GM23248 (cell line): ENCODE results near the gene ST7. TPM values are rescaled to one million over a fixed set of nuclear protein-coding genes. Genes with fewer than 3 reads are reported as not detected.

Experiments used
- DNase-seq: peaks from one replicate; pipeline ENCODE4 v3.0.0-alpha.2; 2015
- H2AFZ ChIP-seq: fragments of 200-600 bp; sonication (generic); 2 replicates; pipeline ENCODE4 v1.6.1; 2016; ENCODE audit warnings: antibody characterized with exemption
- H3F3A ChIP-seq: fragments of 200-600 bp; sonication (generic); 2 replicates; pipeline ENCODE4 v1.6.1; 2016; ENCODE audit warnings: mild to moderate bottlenecking, antibody characterized with exemption, mixed run types; ENCODE audit not compliant: insufficient read depth
- H3K27ac ChIP-seq: fragments of 200-600 bp; sonication (generic); 2 replicates; pipeline ENCODE4 v1.5.1; 2016; ENCODE audit warnings: mild to moderate bottlenecking
- H3K27me3 ChIP-seq: fragments of 200-600 bp; sonication (generic); replicated peaks from 2 replicates; pipeline ENCODE4 v1.6.1; 2016; ENCODE audit warnings: mild to moderate bottlenecking; ENCODE audit not compliant: insufficient read depth
- H3K36me3 ChIP-seq: fragments of 200-600 bp; sonication (generic); 2 replicates; pipeline ENCODE4 v1.6.1; 2016; ENCODE audit warnings: low read depth, mild to moderate bottlenecking
- H3K4me1 ChIP-seq: fragments of 200-600 bp; sonication (generic); 2 replicates; pipeline ENCODE4 v1.6.1; 2016; ENCODE audit warnings: mild to moderate bottlenecking; ENCODE audit not compliant: insufficient read depth
- H3K4me2 ChIP-seq: fragments of 200-600 bp; sonication (generic); one replicate; pipeline ENCODE4 v1.6.1; 2016; ENCODE audit warnings: mild to moderate bottlenecking; ENCODE audit not compliant: unreplicated experiment
- H3K4me3 ChIP-seq: fragments of 200-600 bp; sonication (generic); 2 replicates; pipeline ENCODE4 v1.5.1; 2016; ENCODE audit warnings: mild to moderate bottlenecking
- H3K79me2 ChIP-seq: fragments of 200-600 bp; sonication (generic); 2 replicates; pipeline ENCODE4 v1.6.1; 2016; ENCODE audit warnings: mild to moderate bottlenecking; ENCODE audit not compliant: insufficient read depth
- H3K9ac ChIP-seq: fragments of 200-600 bp; sonication (generic); 2 replicates; pipeline ENCODE4 v1.6.1; 2016; ENCODE audit warnings: mild to moderate bottlenecking
- H3K9me2 ChIP-seq: fragments of 200-600 bp; sonication (generic); 2 replicates; pipeline ENCODE4 v1.6.1; 2016; ENCODE audit warnings: mixed run types, mild to moderate bottlenecking, moderate library complexity; ENCODE audit not compliant: insufficient read depth
- H3K9me3 ChIP-seq: fragments of 200-600 bp; sonication (generic); one replicate; pipeline ENCODE4 v1.6.1; 2017; ENCODE audit warnings: low read depth
- H4K20me1 ChIP-seq: fragments of 200-600 bp; sonication (generic); 2 replicates; pipeline ENCODE4 v1.6.0; 2016; ENCODE audit not compliant: insufficient read depth
- EZH2 ChIP-seq: fragments of 200-600 bp; sonication (generic); IDR thresholded peaks from 2 replicates; pipeline ENCODE4 v1.6.1; 2018; ENCODE audit warnings: antibody characterized with exemption, mild to moderate bottlenecking; ENCODE audit not compliant: insufficient read depth, poor library complexity, severe bottlenecking
- EZH2phosphoT487 ChIP-seq: fragments of 200-600 bp; sonication (generic); IDR thresholded peaks from 2 replicates; pipeline ENCODE4 v1.6.1; 2018; ENCODE audit warnings: antibody characterized with exemption, moderate library complexity, mild to moderate bottlenecking, low read depth; ENCODE audit not compliant: insufficient read depth
- WGBS, 2 experiments: methylation state at CpG; one replicate each; pipeline ENCODE4 v1.1.6; 2015 to 2017; ENCODE audit warnings: low lambda C conversion rate in 2 of 2, low coverage in 1 of 2; ENCODE audit errors: missing lambda C conversion rate in 2 of 2; 5-methylcytosine and 5-hydroxymethylcytosine counted together
- in situ Hi-C: fragments of 300-500 bp; cut with MboI; formaldehyde crosslinking; loops from 2 replicates; pipeline ENCODE4 v1.15.0; 2020
- polyA plus RNA-seq: library from polyadenylated mRNA; unstranded; fragments of >200 nt; fragmentation: Nextera tagmentation; extraction: Ambion mirVana; gene quantifications from 2 replicates; pipeline ENCODE4 v1.2.1, GENCODE V29; 2016
- total RNA-seq: library from RNA; depleted of rRNA; stranded (reverse); fragments of >200 nt; shearing (Covaris generic); gene quantifications from 2 replicates; pipeline ENCODE4 v1.2.3, GENCODE V29; 2014

ST7 gene
- total and polyA plus RNA-seq, 2 experiments from 2014 or later = 17.8 to 21.9 TPM

DNA sequence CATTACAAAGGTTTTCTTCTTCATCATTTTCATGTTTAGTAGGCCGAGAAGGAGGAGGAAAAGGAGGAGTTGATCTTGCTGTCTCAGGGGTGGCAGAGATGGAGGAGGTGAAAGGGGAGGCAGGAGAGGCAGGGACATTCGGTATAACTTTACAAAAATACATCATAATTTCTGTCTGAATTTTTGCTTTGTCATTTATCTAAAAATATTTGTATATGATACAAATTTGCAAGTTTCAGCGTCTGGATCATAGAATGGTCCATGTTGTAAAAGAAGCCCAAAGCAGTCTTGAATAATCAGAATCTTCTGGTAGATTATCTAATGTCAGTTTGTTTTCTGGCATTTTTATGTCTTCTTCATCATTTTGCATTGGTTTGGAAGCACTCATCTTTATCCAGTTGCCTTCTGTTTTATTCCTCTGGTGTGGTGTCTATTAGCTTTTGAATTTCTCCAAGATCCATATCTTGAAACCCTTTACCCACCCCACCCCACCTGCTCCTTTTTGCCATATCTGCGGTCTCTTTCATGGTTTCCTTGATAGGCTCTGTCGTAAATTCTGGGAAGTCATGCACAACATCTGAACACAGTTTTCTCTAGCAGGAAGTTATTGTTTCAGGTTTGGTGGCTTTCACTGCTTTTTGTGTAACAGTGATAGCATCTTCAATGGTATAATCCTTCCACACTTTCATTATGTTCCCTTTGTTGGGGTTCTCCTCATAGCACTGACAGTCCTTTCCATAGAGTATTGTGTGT, 95.0 kb downstream of the ST7 start:
- Histone ChIP-seq H3K27ac (no peak overlapping the region), H3K4me1 (peaks cover 12% of the 10 kb centered on the region), H3K9me2 (no peaks in the 10 kb centered on the region), H3K4me3 (no peak overlapping the region), H3K79me2 (peaks cover 76% of the 10 kb centered on the region), H3F3A (peaks cover 7% of the 10 kb centered on the region; the same call in 1 of the 2 replicates), H3K9me3 (no peaks in the 10 kb centered on the region), H2AFZ (no peak overlapping the region), H4K20me1 (no peaks in the 10 kb centered on the region), H3K36me3 (no peaks in the 10 kb centered on the region), H3K4me2 (no peak overlapping the region), H3K9ac (no peak overlapping the region), H3K27me3 (no peaks in the 10 kb centered on the region)
- TF ChIP-seq EZH2phosphoT487 (no peak), EZH2 (no peak)
- in situ Hi-C loops = no loop called here
- no peak for DNase-seq
- 74 to 78% methylated on average over 5 of the region's 5 CpGs for WGBS, 2 experiments

DNA sequence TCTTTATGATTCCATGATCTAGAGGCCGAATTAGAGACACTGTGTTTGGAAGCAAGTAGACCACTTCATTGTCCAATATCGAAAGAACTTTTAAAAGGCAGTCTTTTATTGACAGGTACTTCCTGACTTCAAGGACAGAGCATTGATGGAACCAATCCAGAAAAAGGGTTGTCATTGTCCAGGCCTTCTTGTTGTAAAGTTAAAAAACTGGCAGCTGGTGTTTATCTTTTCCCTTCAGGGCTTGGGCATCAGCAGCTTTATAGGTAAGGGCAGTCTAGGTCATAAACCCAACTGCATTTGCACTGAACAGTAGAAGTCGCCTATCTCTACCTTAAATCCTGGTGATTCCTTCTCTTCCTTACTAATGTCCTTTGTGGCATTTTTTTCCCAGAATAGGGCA, 95.6 kb downstream of the ST7 start:
- in situ Hi-C loops = no loop called here
- no peak overlapping the region for H3K27ac ChIP-seq
- 97 to 98% methylated on average over 3 of the region's 3 CpGs for WGBS, 2 experiments

DNA sequence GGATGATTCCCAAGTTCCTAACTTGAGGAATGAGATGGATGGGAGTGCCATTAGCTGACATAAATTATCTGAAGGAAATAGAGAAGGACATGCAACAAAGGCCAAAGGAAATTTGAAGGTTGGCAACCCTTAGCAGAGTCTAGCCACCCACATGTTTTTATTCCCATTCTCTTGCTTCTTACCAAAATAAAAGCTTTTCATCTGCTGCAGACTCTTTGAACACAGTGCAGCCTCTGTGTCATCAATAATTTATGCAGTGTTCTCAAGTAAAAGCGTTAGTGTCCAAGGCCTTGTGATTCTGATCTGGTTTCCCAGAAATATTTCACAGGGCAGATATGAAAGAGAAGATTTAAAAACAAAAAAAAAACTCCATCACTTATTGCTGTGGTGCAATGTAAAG, 98.5 kb downstream of the ST7 start:
- Histone ChIP-seq H3F3A (no peaks in the 10 kb centered on the region), H4K20me1 (no peaks in the 10 kb centered on the region), H2AFZ (no peak overlapping the region), H3K4me2 (no peak overlapping the region), H3K4me1 (0 out of 2 replicates have a peak, but pooled peaks cover 6% of the 10 kb centered on the region), H3K27ac (no peak overlapping the region), H3K79me2 (peaks cover 77% of the 10 kb centered on the region), H3K9me2 (no peaks in the 10 kb centered on the region), H3K27me3 (no peaks in the 10 kb centered on the region), H3K9ac (no peak overlapping the region), H3K36me3 (no peaks in the 10 kb centered on the region), H3K4me3 (no peak overlapping the region), H3K9me3 (no peaks in the 10 kb centered on the region)
- in situ Hi-C loops = no loop called here
- TF ChIP-seq EZH2 (no peak), EZH2phosphoT487 (no peak)
- WGBS, 2 experiments = 10 to 15% methylated on average over 1 of the region's 1 CpG
- DNase-seq = no peak

More for the DNA sequence above, 95.6 kb downstream of the ST7 start:
- Histone ChIP-seq H3K4me1 (peaks cover 7% of the 10 kb centered on the region; the same call in 1 of the 2 replicates), H3F3A (0 out of 2 replicates have a peak, but pooled peaks cover under 1% of the 10 kb centered on the region), H4K20me1 (no peaks in the 10 kb centered on the region), H3K9me2 (no peaks in the 10 kb centered on the region), H3K36me3 (no peaks in the 10 kb centered on the region), H3K79me2 (peaks cover 82% of the 10 kb centered on the region), H3K9me3 (no peaks in the 10 kb centered on the region), H3K4me2 (no peak overlapping the region), H3K4me3 (no peak overlapping the region), H2AFZ (no peak overlapping the region), H3K9ac (no peak overlapping the region), H3K27me3 (no peaks in the 10 kb centered on the region)
- TF ChIP-seq EZH2 (no peak), EZH2phosphoT487 (no peak)
- DNase-seq = no peak

DNA sequence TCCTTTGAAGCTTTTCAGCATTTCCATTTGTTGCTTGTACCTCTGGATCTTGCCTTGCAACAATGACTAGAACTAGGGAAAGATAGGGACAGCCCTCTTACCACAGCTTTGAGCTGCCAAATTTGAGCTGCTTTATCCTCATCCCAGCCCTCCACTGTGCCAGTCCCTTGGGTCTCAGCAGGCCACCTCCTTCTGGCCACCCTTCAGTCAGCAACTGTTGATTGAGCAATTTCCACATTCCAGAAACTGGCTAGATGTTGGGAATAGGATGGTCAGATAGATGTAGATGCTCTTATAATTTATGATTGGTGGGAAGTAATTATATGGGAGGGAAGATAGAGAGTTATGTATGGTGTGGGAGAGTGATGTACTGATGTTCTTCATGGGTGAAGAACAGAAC, 100.1 kb downstream of the ST7 start:
- no peak overlapping the region for H3K27ac ChIP-seq
- no peaks in the 10 kb centered on the region for H3K27me3 ChIP-seq
- H2AFZ ChIP-seq = no peak overlapping the region
- no peaks in the 10 kb centered on the region for H3K9me3 ChIP-seq
- H3K4me2 ChIP-seq = no peak overlapping the region
- no peaks in the 10 kb centered on the region for H3K36me3 ChIP-seq
- TF ChIP-seq EZH2phosphoT487 = no peak
- TF ChIP-seq EZH2 = no peak
- H3K9me2 ChIP-seq = no peaks in the 10 kb centered on the region
- peak; percentile 18 for DNase-seq
- peaks cover 77% of the 10 kb centered on the region for H3K79me2 ChIP-seq
- H3F3A ChIP-seq = no peaks in the 10 kb centered on the region
- no peak overlapping the region for H3K9ac ChIP-seq
- H4K20me1 ChIP-seq = no peaks in the 10 kb centered on the region
- H3K4me3 ChIP-seq = no peak overlapping the region
- in situ Hi-C loops = no loop called here
- no peaks in the 10 kb centered on the region for H3K4me1 ChIP-seq

DNA sequence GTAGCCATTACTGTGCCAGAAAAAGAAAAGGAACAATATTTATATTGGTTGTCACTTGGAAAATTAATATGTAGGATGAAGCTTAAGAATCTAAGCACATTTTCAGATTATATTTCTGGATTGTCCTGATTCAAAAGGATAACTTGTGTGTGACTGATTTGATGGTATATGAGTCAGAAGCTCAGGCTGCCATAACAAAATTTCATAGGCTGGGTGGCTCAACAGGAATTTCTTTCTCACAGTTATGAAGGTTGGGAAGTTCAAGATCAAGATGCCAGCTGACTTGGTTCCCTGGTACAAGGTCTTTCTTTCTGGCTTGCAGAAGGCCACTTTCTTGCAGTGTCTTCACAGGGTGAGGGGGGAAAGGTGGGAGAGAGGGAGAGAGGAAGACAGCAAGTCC, 108.5 kb downstream of the ST7 start:
- no peak overlapping the region for H3K4me3 ChIP-seq
- H3K4me2 ChIP-seq = no peak overlapping the region
- peak overlapping the region; percentile 17; the same call in 1 of the 2 replicates for H3K27ac ChIP-seq
- peak; percentile 48 for DNase-seq
- H3K36me3 ChIP-seq = no peaks in the 10 kb centered on the region
- no peaks in the 10 kb centered on the region for H3K27me3 ChIP-seq
- no peak for TF ChIP-seq EZH2
- TF ChIP-seq EZH2phosphoT487 = no peak
- H3K9me2 ChIP-seq = no peaks in the 10 kb centered on the region
- peaks cover 54% of the 10 kb centered on the region for H3K79me2 ChIP-seq
- in situ Hi-C loops = no loop called here
- H3K4me1 ChIP-seq = peaks cover 10% of the 10 kb centered on the region
- no peaks in the 10 kb centered on the region; the same call in 1 of the 2 replicates for H3F3A ChIP-seq
- H3K9me3 ChIP-seq = no peaks in the 10 kb centered on the region
- no peaks in the 10 kb centered on the region for H4K20me1 ChIP-seq
- no peak overlapping the region for H3K9ac ChIP-seq
- no peak overlapping the region for H2AFZ ChIP-seq
